ENCODE data around the gene MFSD6. TPM values are rescaled to one million over a fixed set of nuclear protein-coding genes. Genes with fewer than 3 reads are reported as not detected.

MFSD6 gene
- total RNA-seq, 3 donors from 2014 or later (not counting 1 experiment from before 2014, with no cell fraction given), result 36.7 to 50.5 (median 48.0) TPM

DNA sequence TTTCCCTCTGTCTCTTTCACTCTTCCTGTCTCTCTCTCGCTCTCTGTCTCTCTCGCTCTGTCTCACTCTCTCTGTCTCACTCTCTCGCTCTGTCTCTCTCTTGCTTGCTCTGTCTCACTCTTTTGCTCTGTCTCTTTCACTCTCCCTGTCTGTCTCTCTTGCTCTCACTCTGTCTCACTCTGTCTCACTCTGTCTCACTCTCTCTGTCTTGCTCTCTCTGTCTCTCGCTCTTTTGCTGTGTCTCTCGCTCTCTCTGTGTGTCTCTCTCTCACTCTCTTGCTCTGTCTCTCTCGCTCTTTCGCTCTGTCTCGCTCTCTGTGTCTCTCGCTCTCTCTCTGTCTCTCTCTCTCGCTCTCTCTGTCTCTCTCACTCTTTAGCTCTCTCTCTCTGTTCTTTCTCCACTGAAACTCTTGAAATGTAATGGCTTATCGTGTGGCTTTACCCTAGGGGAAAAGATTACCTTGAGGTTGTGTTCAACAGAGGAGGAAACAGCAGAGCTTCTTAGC lies 41.9 kb upstream of the MFSD6 start:
- Mint-ChIP-seq H3K27ac (no peak overlapping the region), H3K27me3 (ENCODE audit: low read depth in 2 of 2) (no peaks in the 10 kb centered on the region), H3K36me3 (peaks cover 8% of the 10 kb centered on the region), H3K4me3 (no peak overlapping the region), H3K4me1 (peaks cover 4% of the 10 kb centered on the region in 2 donors), H3K9me3 (no peaks in the 10 kb centered on the region)
- H3K27ac ChIP-seq (ENCODE audit: low read length), result no peak overlapping the region
- intact Hi-C loops (cut with micrococcal nuclease), result no loop called here
- no peak for DNase-seq
- no peaks in the 10 kb centered on the region for H3K9me3 ChIP-seq (ENCODE audit: control insufficient read depth, insufficient read depth, low read length)
- no peaks in the 10 kb centered on the region for H3K4me1 ChIP-seq (ENCODE audit: control insufficient read depth, insufficient read depth, low read length)
- 88% methylated on average over 11 of the region's 11 CpGs for WGBS (ENCODE audit: insufficient coverage)
- TF ChIP-seq, protein P1, sequence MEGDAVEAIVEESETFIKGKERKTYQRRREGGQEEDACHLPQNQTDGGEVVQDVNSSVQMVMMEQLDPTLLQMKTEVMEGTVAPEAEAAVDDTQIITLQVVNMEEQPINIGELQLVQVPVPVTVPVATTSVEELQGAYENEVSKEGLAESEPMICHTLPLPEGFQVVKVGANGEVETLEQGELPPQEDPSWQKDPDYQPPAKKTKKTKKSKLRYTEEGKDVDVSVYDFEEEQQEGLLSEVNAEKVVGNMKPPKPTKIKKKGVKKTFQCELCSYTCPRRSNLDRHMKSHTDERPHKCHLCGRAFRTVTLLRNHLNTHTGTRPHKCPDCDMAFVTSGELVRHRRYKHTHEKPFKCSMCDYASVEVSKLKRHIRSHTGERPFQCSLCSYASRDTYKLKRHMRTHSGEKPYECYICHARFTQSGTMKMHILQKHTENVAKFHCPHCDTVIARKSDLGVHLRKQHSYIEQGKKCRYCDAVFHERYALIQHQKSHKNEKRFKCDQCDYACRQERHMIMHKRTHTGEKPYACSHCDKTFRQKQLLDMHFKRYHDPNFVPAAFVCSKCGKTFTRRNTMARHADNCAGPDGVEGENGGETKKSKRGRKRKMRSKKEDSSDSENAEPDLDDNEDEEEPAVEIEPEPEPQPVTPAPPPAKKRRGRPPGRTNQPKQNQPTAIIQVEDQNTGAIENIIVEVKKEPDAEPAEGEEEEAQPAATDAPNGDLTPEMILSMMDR (IDR thresholded peaks at IDR 0.05), result no peak
- no peak for ATAC-seq
- no peak overlapping the region for H3K4me3 ChIP-seq (ENCODE audit: low read length)
- peaks cover 42% of the 10 kb centered on the region for H3K36me3 ChIP-seq (ENCODE audit: control insufficient read depth, insufficient read depth, low read length)
- H3K27me3 ChIP-seq (ENCODE audit: control insufficient read depth, insufficient read depth, low read length), result no peaks in the 10 kb centered on the region

DNA sequence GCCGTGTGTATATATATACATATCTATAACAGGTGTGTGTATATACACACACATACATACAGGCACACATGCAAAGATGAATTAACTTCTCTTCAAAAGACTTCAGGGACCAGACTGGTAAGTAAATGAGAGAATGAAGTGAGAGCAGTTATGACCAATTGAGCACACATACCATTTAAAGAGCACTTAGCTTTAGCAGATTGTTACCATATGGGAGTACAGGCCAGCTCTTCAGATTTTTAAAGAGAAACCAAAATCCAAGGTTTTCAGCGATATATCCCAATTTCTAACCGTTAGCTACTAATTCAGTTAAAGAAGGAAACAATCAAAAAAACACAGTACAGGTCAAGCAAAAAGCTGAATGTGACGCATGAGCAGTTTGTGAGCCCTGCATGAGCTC lies 41.1 kb upstream of the MFSD6 start:
- no peaks in the 10 kb centered on the region for H3K27me3 ChIP-seq (ENCODE audit: control insufficient read depth, insufficient read depth, low read length)
- intact Hi-C loops (cut with micrococcal nuclease), result no loop called here
- Mint-ChIP-seq H3K27me3 (ENCODE audit: low read depth in 2 of 2) (no peaks in the 10 kb centered on the region), H3K36me3 (peaks cover 8% of the 10 kb centered on the region), H3K4me1 (peaks cover 1 to 2% of the 10 kb centered on the region in 2 donors), H3K27ac (no peak overlapping the region), H3K9me3 (no peaks in the 10 kb centered on the region), H3K4me3 (no peak overlapping the region)
- ATAC-seq (no peak), DNase-seq (no peak)
- H3K4me3 ChIP-seq (ENCODE audit: low read length), result no peak overlapping the region
- WGBS (ENCODE audit: insufficient coverage), result 95% methylated on average over 3 of the region's 4 CpGs
- H3K4me1 ChIP-seq (ENCODE audit: control insufficient read depth, insufficient read depth, low read length), result no peaks in the 10 kb centered on the region
- TF ChIP-seq, protein P1 (IDR thresholded peaks at IDR 0.05), result no peak
- H3K36me3 ChIP-seq (ENCODE audit: control insufficient read depth, insufficient read depth, low read length), result peaks cover 42% of the 10 kb centered on the region
- H3K27ac ChIP-seq (ENCODE audit: low read length), result no peak overlapping the region
- H3K9me3 ChIP-seq (ENCODE audit: control insufficient read depth, insufficient read depth, low read length), result no peaks in the 10 kb centered on the region

DNA sequence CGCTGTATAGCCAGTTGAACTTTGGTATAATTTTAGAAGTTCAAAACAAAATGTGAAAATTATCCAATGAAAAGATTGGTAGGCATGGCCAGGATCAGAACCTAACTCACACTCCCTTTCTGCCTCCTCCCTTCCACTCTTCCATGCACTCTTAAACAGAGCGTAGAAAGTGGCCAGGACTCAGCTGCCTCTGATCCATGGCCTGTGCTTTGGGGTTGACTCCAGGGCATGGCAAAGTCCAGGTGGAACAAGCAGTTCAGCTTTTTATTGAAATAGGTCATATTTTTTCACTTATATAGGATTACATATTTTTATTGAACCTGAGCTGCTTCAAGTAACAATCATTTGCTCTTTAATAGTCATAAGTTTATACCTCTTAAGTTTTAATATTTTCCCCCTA lies 38.5 kb upstream of the MFSD6 start:
- ATAC-seq, result no peak
- no peak overlapping the region for H3K27ac ChIP-seq (ENCODE audit: low read length)
- no peak overlapping the region for H3K4me3 ChIP-seq (ENCODE audit: low read length)
- no peaks in the 10 kb centered on the region for H3K9me3 ChIP-seq (ENCODE audit: control insufficient read depth, insufficient read depth, low read length)
- Mint-ChIP-seq H3K36me3 (peaks cover 8% of the 10 kb centered on the region), H3K4me1 (peaks cover 0 to 3% of the 10 kb centered on the region in 2 donors), H3K27ac (no peak overlapping the region), H3K9me3 (no peaks in the 10 kb centered on the region), H3K27me3 (ENCODE audit: low read depth in 2 of 2) (no peaks in the 10 kb centered on the region), H3K4me3 (no peak overlapping the region)
- H3K27me3 ChIP-seq (ENCODE audit: control insufficient read depth, insufficient read depth, low read length), result no peaks in the 10 kb centered on the region
- no peaks in the 10 kb centered on the region for H3K4me1 ChIP-seq (ENCODE audit: control insufficient read depth, insufficient read depth, low read length)
- DNase-seq, result no peak
- TF ChIP-seq, protein P1 (IDR thresholded peaks at IDR 0.05), result no peak
- peaks cover 42% of the 10 kb centered on the region for H3K36me3 ChIP-seq (ENCODE audit: control insufficient read depth, insufficient read depth, low read length)
- 100% methylated on average over 1 of the region's 2 CpGs for WGBS (ENCODE audit: insufficient coverage)
- intact Hi-C loops (cut with micrococcal nuclease), result loop anchor here (5.0 kb wide), 1 partner anchor 42 kb away; no protein-coding TSS in a partner anchor

DNA sequence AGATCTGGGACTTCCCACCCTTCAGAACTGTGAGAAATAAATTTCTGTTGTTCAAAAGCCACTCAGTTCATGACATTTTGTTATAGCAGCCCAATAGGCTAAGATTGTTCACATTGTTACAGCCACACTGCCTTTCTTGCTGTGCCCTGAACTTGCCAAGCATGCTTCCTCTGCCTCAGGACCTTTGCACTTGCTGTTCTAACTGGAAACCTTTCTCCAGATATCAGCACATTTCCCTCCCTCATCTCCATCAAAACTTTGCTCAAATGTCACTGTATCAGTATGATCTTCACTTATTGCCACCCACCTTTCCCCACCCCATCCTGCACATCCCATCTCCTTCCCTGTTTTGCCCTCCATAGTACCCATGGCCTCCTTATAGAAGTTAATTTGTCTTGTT lies 32.1 kb upstream of the MFSD6 start:
- no peaks in the 10 kb centered on the region for H3K4me1 ChIP-seq (ENCODE audit: control insufficient read depth, insufficient read depth, low read length)
- no peaks in the 10 kb centered on the region for H3K9me3 ChIP-seq (ENCODE audit: control insufficient read depth, insufficient read depth, low read length)
- no peak for DNase-seq
- H3K4me1 Mint-ChIP-seq, result peaks cover 0 to 3% of the 10 kb centered on the region in 2 donors
- no peaks in the 10 kb centered on the region for H3K27me3 Mint-ChIP-seq (ENCODE audit: low read depth in 2 of 2)
- no peaks in the 10 kb centered on the region for H3K27me3 ChIP-seq (ENCODE audit: control insufficient read depth, insufficient read depth, low read length)
- H3K4me3 ChIP-seq (ENCODE audit: low read length), result no peak overlapping the region
- peaks cover 2% of the 10 kb centered on the region for H3K36me3 ChIP-seq (ENCODE audit: control insufficient read depth, insufficient read depth, low read length)
- no peak overlapping the region for H3K4me3 Mint-ChIP-seq
- H3K36me3 Mint-ChIP-seq, result no peaks in the 10 kb centered on the region
- TF ChIP-seq, protein P1 (IDR thresholded peaks at IDR 0.05), result no peak
- H3K9me3 Mint-ChIP-seq, result no peaks in the 10 kb centered on the region
- H3K27ac Mint-ChIP-seq, result no peak overlapping the region
- intact Hi-C loops (cut with micrococcal nuclease), result no loop called here
- ATAC-seq, result no peak
- H3K27ac ChIP-seq (ENCODE audit: low read length), result no peak overlapping the region

All from natural killer cell (primary cell).